NCI-H2107 treated with DMSO at 0.1 percent for 48 hours (cell line): ENCODE results near the gene LMTK2.
"Not testable (repeated sequence)": the region's sequence is repeated elsewhere in the genome, so short reads cannot be mapped to it uniquely, and the experiment has no call there.

ENCODE experiments used
- DNase-seq: peaks from one replicate; lab custom pipeline; 2025; ENCODE audit not compliant: unreplicated experiment; lab: John Stamatoyannopoulos, UW

LMTK2 gene

DNA sequence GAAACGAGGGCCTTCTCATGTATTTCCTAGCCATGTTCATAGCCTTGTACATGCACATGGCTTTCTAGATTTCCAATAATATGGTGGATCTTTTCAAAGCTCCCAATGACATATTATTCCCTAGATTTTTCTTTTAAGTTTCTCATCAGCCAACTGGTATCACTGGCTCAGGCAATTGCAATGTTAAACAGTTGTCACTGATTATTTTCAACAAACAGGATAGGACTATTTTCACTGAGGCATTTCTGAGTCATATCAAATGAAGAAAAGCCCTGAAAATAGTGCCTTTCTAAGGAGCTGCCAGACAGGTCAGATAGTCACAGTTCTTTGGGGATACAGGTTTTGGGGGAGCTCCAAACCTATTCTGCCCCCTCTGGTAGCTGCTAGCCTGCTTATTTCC, 4.5 kb upstream of the LMTK2 start:
- DNase-seq: no peak

DNA sequence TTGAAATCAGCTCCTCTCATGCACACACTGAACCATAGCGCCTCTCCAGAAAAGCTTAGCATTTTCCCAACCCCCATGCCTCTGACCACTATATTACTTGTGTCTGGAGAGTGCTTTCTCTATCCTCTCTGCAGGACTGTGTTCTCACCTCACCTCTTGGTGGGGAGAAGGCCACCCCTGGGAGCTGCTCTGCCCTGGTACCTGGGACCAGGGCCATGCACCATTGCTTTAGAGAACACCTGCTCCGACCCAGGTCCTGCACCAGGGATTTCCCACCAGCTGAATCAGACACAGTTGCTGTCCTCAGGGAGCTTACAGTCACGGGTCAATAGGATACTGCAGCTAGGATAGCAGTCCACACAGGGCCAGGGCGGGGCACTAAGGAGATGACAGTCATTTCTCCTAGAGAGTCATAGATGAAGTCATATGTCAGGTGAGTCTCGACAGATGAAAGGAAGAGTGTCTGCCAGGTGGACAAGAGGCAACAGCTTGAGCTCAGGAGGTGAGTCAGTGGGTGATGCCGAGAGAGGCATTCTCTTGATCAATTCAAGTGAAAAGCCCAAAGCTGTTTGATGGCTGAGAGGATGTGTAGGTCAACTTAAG, 619 bp upstream of the LMTK2 start:
- DNase-seq: no peak

DNA sequence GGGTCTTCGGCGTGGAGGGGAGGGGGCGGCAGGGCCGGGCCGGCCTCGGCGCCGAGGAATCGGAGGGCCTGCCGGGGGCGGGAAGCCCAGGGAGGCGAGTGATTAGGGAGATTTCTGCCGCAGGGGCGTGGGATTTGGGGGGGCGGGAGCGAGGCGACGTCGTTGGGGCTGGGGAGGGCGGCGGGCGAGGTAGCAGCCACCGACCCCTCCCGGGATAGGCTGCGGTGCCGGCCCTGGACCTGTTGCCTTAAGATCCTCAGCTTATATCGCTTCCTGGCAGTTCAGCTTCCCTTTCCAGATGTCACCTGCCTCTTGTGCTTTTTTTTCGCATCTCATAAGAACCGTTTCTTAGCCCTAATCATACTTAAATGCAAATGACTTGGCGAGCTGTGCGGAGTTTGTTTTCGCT, 655 bp downstream of the LMTK2 start:
- DNase-seq: no peak

DNA sequence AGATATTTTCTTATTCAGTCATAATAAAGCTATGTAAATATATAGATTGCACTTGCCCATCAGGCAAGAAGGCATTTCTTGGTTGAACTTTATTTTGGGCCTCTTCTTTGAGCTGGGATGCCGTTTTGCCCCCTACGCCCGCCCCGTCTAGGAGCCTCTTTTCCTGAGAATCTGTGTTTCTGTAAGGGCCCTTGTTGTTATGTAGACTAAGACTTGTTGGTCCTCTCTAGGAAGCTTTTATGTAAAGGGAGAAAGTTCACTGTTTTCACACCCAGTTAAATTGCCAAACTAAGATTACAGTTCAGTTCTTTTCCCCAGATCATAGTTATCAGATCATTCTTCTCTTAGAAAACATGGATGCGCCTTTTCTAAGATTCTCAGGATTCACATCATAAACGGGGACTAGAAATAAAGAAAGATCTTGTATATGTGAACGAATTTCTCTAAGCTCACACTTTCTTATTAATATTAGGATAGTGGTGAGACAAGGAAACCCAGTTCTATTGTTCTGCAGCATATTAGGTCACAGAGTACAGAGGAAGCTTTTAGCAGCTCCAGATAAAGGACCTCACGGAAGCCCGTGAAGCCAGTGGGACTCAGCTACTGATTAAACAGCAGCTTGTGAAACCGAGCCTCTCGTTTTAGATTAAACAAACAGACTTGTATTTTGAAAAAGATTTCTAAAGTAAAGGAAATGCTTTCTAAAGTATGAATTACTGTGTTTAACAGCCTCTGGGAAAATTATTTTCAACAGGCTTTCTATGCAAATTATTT, 3.8 kb downstream of the LMTK2 start:
- peak; percentile 53 for DNase-seq

DNA sequence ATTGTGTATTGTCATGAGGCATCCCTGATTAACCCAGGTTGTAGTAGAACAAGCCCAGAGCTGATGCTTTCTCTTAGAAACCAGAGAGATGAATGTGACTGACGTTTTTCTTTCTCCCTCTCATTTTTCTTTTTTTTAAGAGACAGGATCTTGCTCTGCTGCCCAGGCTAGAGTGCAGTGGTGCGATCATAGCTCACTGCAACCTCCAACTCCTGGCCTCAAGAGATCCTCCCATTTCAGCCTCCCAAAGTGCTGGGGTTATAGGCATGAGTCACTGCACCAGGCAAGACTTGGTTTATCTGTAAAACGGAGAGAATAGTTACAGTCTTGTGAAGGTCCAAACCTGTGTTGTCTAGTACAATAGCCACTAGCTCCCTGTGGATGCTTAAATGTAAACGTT, 5.4 kb downstream of the LMTK2 start:
- no peak for DNase-seq

DNA sequence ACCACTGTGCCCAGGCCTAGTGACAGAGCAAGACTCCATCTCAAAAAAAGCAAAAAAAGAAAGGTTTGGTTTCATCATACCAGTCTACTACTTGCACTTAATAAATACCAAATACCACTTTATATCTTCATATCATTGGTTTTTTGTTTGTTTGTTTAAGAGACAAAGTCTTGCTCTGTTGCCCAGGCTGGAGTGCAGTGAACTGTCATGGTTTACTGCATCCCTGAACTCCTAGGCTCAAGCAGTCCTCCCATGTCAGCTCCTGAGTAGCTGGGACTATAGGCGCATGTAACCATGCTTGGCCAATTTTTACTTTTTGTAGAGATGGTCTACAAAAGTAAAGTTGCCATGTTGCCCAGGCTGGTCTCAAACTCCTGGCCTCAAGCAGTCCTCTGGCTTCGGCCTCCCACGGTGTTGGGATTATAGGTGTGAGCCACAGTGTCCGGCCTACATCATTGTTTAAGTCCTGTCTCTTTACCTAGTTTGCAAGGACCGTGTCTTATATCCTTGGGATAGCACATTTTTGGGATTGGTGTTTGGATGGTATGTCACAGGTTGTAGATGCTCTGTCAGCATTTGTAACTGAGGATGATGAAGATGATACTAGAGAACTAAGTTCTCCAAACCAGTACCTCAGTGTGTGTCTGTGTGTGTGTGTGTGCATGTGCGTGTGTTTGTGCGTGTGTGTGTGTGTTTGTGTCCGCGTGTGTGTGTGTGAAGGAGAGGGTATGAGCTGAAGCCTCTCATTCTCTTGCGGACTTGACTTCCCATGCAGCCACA, 9.3 kb downstream of the LMTK2 start:
- DNase-seq: no peak

DNA sequence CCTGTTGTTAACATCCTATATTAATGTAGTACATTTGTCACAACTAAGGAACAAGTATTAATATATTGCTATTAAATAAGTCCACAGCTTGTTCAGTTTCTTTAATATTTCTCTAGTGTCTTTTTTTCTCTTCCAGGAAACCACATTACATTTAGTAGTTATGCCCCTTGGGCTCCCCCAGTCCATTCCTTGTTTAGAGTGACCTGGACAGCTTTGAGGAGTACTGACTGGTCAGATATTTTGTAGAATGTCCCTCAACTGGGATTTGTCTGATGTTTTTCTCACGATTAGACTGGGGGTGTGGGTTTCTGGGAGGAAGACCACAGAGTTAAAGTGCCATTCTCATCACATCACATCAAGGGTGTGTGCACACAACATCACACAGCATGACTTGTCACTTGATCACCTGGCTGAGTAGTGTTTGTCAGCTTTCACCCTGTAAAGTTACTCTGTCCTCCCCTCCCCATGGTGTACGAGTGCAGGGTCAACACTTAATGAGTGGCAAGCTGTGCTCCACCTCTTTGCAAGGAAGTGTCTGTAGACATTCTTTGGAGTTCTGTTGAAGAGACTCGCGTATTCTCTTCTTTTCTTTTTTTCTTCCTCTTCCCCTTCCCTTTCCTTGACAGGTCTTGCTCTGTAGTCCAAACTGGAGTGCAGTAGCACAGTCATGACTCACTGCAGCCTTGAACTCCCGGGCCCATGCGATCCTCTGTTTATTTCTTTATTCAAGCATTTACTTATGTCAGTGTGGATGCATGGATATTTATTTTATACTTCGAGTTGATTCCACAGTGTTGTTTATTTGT, 10.2 kb downstream of the LMTK2 start:
- DNase-seq: peak; percentile 46

DNA sequence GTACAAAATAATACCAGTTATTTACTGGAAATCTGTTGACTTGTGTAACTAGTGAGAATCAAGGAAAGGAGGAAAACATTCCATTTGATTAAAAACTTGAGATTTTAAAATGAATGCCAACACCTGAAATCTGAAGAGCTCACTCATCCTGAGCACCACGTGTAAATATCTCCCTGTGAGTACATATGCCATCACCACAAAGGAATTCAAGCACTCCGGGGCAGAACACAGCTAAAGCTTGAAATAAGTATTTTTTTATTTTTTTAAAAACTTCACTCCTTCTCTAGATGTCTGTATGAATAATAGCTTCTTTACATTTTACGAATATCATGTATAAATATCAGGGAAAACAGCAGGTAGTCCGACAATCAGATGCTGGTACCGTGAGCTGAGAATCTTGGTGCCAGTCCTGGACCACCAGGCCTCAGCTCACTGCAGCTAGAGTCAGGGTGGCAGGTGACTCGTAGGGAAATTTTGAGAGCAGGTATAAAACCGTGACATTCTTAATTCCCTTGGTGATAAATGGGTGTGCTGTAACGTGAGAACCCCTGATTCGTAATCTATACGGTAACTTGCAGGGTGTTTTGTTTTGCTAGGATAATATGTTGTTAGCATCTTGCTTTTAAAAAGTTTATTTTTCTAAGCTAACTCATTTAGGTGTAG, 12.7 kb downstream of the LMTK2 start:
- peak; percentile 64 for DNase-seq

DNA sequence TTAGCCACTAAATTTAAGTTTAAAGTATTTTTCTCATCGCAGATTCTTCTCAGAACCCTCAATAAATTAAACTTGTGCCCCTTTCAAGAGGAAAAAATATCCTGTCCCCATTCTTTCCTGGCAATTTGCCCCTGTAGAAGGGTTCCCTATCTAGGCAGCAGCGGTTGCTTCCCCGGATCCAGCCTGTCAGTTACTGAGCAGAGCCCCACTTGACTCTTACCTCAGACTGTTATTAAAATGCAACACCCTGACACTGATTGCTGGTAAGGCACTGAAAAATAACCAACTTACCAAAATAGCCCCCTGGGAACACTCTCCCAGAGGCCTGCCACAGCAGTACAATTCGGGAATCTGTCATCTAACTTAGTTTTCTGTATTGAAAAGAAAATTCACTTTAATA, 13.9 kb downstream of the LMTK2 start:
- DNase-seq: peak; percentile 52

DNA sequence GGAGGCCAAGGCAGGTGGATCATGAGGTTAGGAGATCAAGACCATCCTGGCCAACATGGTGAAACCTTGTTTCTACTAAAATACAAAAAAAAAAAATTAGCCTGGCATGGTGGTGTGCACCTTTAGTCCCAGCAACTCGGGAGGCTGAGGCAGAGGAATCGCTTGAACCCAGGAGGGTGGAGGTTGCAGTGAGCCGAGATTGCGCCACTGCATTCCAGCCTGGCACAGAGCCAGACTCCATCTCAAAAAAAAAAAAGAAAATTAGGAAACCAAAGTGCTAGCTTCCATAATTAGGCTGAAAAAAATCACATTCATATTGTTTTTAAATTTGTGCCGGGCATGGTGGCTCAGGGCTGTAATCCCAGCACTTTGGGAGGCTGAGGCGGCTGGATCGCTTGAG, 14.7 kb downstream of the LMTK2 start:
- not testable (repeated sequence) for DNase-seq

DNA sequence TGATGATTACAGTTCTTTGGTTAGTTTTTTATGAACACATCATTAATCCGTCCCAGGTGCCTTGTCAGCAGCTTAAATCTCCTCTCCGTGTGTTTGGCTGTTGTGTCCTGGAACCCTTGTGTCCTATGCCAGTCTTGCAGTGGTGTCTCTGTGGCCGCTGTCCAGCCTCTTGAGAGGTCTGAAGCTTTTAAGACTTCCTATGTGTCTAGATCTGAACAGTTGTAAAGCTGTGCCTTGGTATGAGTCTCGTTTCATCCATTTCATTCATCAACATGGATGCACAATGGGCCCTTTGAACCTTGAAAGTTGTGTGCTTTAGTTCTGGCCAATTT, 16.7 kb downstream of the LMTK2 start:
- DNase-seq: no peak

DNA sequence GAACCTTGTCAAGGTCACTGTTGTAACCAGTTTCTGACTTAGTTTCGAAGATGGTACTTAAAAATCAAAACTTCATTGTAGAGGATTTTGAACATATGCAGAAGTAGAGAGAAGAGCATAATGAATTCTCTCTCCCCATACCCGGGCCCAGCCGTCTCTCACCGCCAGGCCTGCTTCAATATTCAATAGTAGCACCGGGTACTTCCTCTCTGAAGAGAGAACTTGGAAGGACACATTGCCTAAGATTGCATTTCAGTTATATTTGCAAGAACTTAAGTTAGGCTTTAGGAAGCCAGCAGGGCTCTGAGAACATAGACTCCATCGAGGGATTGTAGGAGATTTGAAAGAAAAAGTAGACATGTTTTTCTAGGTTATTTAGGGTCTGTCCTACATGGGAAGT, 19.1 kb downstream of the LMTK2 start:
- no peak for DNase-seq

DNA sequence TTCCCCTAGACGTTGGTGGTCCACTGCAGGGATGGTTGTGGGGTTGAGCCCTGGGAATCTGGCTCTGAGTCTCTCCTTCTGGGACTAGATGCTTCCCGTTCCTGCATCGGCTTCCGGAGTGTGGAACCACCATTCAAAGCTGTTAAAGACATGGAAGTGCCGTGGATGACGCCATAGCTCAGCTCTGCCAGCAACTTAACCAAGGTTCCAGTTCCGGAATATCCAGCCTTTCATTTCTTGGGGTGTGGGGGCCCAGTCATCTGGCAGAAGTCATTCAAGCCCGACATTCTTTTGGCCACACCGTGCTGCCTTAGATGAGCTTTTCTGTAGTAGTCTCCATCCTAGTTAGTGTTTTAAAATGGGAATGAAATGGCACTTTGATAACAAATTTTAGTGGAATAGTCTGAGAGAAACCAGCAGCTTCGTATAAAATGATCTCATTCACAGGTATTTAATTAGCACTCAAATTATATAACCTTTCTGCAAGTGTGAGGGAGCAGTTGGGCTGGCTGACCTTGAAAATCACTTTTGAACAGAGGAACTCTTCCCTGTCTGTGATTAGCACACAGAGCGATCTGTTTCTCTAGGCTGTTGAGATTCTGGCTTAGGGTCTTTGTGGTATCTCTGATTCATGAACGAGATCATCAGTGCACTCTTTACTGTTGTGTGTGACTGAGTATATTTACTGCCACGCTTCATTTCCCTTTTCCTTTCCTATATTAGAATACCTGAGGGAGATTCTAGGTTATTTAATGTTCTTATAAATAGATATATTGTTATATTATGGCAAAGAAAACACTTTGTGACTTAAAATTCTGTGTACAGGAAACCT, 19.9 kb downstream of the LMTK2 start:
- no peak for DNase-seq

DNA sequence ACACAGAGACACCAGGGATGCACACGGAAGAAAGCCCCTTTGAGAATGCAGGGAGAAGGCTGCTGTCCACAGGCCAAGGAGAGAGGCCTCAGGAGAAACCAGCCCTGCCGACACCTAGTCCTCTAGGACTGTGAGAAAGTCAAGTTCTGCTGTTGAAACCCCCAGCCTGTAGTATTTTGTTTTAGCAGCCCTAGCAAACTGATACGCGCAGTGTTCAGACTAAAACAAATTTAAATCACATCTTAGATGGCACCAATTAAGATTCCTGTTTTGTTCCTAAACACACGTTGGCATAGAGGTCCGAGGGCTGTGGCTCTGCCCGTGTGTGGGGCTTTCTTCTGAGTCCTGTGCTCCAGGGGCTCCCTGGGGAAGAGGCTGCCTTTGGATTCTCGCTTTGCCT, 21.7 kb downstream of the LMTK2 start:
- DNase-seq: no peak

DNA sequence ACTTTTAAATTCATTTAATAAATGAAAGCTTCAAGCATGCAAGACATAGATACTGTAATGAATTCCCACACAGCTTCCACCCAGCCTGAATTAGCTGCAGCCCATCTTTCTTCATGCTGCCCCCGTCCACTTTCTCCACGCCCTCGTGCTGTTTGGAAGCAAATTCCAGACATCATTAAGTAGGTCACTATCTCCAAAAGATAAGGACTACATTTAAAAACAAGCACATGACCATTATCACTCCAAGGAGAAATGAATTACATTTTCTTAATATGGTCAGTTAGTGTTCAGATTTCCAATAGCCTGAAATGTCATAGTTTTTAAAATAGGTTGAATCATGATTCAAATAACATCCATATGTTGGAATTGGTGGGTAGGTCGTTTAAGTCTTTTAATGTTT, 24.3 kb downstream of the LMTK2 start:
- DNase-seq: no peak

DNA sequence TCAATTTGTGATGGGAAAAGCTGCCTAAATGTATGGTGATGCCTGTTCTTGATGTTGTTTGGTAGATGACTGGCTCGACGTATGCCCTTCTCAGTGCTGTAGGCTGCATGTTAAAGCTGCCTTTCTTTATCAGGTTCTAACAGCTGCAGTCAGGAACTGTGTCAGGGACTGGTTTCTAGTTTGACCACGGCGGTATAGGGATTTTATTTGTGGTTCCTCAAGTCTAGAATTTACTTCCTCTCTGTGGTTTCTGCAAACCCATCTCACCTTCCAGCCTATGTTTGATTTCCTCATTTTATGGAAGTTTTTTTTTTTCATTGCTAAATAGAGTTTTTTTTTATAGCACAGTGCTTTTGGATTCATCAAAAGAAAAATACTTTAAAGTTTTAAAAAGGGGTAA, 26.5 kb downstream of the LMTK2 start:
- no peak for DNase-seq

DNA sequence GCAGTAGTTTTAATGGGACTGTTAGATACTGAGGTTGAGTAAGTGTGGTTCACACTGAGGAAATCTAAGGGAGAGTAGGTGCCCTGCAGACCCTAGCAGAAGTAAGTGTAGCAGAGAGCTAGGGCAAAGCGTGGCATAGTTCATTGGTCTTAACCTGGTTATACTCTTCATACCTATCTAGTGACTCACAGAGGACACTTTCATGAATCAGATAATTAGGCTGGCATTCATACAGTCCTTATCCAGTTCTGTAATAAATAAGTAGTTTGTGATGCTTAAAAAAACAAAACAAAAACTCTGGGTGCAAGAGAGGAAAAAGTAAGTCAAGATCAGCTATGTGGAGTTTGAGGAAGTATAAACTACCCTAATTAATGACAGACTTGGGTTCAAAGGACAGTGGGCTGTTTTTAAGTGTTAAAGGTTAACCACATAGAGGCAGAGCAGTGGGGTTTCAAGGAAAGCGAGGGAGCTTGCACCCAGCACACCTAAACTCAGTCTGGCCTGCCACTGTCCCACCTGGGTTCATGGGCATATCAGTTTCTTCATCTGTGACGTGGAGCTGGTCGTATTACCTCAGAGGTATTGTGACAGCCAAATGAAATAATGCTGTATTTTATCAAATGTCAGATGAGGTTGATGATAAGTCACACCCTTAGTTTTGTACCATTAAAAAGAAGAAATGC, 27.1 kb downstream of the LMTK2 start:
- DNase-seq: no peak

DNA sequence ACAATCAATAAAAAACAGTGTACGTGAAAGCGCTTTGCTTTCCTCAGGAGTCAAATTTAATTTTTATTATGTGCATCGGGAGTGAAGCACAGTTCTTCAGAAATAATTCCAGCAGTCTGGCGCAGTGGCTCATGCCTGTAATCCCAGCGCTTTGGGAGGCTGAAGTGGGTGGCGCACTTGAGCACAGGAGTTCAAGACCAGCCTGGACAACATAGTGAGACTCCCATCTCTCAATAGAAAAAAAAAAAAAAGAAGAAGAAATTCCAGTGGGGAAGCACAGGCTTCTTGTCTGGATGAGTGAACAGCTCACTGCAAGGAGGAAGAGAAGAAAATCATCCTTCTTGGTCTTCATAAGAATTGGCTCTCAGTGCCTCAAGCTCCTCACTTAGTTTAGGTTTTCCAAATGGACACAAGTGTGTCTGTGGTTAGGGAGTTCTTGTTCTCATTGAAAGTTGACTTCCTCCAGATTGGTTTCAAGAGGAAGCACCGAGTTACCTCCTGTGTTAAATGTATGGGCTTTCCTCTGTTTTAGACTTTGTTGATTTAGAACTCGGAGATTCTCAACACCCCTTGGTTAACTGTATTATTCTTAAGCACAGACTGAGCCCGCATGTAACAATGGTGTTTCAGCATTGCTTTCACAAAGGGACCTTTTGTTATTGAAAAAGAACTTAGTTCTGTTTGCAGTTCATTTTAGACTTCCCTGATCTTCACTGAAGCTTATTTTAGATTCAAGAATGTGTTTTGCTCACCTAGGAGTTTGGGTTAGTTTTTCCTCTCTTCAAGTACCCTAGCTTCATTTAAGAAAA, 28.0 kb downstream of the LMTK2 start:
- DNase-seq: no peak

DNA sequence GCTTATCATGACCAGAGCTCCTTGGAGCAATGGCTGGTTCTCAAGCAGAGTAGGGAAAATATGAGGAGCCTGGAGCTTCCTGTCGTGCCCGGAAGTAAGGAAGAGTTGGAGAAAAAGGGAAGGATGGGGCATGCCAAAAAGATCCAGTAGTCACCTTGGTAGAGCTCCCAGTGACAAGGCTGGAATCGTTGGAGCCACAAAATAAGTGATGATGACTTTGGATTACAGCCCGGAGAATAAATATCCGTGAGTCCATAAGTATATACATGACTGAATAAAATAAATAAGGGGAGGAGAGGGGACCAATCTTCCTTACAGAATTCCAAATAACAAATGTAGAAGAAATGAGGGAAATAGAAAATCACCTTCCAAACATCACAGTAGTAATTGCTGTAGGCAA, 29.3 kb downstream of the LMTK2 start:
- no peak for DNase-seq
